Stimulated activated naive CD4-positive, alpha-beta T cell treated with Interleukin-2 at 50 U/mL for 16 hours (primary cell): ENCODE measurements around the gene AGER.
"Not testable (repeated sequence)": the region's sequence is repeated elsewhere in the genome, so short reads cannot be mapped to it uniquely, and the experiment has no call there.

Experiments
- DNase-seq: peaks from one replicate; lab custom pipeline; 2025; lab: John Stamatoyannopoulos, UW

The AGER gene

DNA sequence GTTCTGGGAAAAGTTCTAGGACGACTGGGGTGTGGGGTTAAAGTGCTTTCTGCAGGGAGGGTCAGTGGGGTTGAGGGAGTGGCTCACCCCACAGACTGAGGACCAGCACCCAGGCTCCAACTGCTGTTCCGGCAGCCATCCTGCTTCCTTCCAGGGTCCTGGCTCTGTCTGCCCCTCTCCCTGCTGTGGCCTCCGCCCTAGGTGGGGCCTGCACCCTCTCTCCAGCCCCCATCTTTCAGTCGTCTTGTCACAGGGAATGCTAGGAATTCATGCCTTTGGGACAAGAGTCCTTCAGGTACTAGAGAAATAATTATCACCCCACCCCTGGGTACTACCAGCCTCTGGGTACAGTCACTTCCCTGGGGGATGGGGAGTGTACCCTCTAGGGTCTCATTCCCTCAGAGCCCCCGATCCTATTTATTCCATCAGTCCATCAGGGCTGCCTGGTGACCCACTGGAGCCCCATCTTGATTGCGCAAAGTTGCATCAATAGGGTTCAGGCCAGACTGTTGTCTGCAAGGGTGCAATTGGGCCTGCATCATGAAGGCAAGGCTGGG is at the start of gene AGER:
TSS of gene AGER (minus strand) at position 170 of the 557 bp plus-strand sequence. CDS start at position 139, 31 bp downstream.
- DNase-seq: no peak

DNA sequence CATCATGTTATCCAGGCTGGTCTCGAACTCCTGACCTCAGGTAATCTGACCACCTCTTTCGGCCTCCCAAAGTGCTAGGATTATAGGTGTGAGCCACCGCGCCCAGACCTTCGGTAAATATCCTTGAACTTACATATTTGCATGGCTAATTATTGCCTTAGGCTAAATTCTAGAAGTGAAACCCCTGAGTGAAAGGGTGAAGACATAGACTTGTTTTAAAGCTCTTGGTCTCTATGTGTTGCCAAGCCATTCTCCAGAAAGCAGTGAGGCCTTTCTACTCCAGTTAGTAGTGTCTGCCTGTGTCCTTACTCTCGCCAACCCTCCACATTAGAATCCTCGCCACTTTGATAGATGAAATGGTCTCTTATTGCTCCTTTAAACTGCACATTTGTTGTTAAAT is 42.4 kb upstream of the AGER start:
- no peak for DNase-seq

DNA sequence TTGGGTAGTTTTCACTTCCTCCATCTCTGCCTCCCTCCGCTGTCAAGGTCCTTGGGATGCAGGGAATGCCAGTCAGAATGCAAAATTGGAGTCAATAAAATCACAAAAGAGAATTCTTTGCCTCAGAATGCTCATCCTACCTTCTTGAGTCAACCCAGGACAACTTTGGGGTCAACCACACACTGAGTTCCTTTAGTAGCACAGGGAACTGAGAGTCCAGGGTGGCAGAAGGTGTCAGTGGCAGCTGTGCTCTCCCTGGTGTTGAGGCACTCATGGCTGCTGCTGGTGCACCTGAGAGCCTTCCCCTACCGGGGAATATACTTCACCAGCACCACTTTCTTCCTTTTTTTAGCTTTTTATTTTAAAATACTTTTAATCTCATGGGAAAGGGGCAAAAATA is 40.6 kb upstream of the AGER start:
- no peak for DNase-seq

DNA sequence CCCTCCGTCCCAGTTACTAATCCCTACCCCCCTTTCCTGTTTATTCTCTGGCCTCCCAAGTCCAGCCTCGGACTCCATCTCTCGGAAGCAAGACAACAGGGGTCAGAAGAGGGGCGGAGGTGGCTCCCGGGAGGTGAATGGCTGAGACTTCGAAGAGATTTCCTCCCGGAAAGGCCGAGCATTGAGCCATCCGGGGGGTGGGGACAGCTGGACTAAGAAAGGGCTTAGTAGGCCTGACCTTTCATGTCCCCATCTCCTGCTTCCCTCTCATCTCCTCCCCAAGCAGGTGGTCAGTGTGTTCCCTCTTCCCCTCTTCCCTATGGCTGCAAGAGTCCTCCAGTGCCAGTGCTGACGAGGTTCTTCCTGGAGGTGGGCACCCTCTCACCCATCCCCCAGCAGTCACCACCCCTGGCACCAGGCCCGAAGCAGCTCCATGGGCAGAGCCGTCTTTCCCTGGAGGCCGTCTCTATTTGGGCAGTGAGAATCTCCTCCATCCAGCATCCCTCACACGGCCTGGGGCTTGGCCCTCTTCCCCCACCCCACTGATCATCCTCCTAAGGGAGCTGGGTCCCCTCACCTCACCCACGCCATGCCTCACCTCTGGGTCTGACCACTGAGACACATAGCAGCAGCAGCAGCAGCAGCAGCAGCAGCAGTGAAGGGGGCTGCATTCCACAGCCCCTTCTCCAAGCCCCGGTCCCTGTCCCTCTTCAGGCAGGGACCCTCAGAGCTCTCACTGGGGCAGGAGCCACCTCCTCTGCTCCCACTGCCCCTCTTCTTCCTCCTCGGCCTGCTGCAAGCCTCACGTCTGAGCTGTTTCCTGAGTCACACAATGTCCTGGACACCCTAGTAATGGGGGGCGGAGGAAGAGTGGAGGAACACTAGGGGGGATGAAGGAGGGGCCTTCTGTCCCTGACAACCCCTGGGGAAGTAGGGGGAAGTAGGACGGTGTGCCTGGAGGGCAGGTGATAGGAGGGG is 39.5 kb upstream of the AGER start, which contains the start of gene NOTCH4:
TSS of gene NOTCH4 (minus strand) at position 810 of the 978 bp plus-strand sequence. CDS start at position 671, 139 bp downstream.
- no peak for DNase-seq

GRCh38 chr6:32222333-32223230 is 38.5 kb upstream of the AGER start:
- no peak for DNase-seq

- no peak for DNase-seq
Observed at GRCh38 chr6:32220021-32220420, 36.0 kb upstream of the AGER start.

GRCh38 chr6:32218167-32218566 is 34.1 kb upstream of the AGER start:
- DNase-seq: no peak

GRCh38 chr6:32216998-32217397 is 32.9 kb upstream of the AGER start:
- DNase-seq: no peak

DNA sequence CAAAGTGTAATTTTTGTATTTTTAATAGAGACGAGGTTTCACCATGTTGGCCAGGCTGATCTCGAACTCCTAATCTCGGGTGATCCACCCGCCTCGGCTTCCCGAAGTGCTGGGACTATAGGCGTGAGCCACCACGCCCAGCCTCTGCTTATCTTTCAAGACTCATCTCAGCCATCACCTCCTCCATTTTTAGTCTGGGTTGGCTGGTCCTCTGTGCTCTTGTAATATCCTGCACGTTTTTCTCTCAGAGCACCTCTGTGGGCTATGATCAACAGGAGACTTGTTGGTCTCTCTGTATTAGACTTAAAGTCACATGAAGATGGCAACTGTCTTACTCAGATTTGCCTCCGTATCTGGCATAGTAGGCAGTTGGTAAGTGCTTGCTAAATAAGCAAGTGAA is 32.2 kb upstream of the AGER start:
- DNase-seq: no peak

GRCh38 chr6:32215617-32216016 is 31.6 kb upstream of the AGER start:
- DNase-seq: no peak

DNA sequence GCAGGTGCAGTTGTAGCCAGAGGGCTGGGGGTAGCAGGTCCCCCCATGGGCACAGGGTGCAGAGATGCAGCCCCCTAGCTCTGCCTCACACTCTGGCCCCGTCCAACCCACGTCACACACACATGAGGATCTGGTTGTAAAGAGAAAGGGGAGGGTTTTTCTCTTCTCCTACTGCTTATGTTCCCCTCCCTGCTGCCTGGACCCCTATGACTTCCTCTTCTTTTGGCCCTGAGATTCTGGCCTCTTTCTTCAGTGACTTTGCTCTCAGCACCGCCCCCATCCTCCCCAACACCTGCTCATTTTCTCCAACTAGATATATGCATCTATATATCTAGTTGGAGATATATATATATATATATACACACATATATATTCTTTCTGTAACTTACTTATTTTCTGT is 30.1 kb upstream of the AGER start:
- DNase-seq: no peak

DNA sequence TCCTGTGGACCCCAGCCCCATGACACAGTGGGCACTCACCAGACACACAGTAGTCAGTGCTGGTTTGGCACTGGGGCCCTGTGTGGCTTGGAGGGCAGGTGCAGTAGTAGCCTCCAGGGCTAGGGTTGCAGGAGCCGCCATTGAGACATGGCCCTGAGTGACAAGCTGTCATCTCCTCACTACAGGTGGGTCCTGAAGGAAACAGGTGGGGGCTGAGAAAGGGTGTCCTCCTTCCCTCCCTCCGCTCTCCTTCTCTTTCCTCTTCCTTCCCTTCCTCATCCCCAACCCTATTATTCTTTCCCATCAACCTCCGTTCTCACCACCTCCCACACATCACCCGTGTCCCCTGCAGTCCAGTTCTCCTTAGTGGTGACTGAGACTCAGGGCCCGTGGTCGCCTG is 29.6 kb upstream of the AGER start:
- DNase-seq: no peak

GRCh38 chr6:32212076-32212760 is 28.2 kb upstream of the AGER start:
- no peak for DNase-seq

- not testable (repeated sequence) for DNase-seq
Observed at GRCh38 chr6:32211432-32211831, 27.4 kb upstream of the AGER start.

GRCh38 chr6:32210191-32210601 is 26.1 kb upstream of the AGER start:
- no peak for DNase-seq

DNA sequence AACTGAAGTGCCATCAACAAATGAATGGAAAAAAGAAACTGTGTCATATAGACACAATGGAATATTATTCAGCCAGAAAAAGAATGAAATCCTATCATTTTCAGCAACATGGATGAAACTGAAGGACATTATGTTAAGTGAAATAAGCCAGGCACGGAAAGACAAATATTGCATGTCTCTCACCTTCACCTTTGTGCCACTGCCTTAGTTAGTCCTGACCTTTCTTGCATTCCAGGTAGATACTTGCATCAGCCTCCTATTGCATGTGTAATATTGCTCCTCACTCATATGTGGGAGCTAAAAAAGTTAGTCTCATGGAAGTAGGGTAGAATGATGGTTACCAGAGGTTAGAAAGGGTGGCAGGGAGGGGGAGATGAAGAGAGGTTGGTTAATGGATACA is 24.9 kb upstream of the AGER start:
- no peak for DNase-seq

DNA sequence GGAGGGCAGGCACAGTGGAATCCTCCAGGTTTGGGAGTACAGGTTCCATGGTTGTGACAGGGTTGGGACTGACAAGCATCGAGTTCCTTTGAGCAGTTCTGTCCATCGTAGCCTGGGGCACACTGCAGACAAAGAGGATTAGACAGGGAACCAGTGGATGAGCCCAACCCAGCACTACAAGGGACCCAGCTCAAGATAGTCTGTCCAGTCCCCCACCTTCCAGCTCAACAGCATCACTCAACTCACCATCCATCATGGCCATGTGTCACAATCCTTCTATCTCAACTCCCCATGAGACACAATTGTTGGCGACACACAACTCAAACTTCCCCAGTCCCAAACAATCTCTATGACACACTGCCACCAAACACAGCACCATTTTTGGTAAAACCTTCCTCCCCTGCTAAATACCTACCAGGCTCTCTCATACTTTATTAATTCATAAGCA is 20.2 kb upstream of the AGER start:
- no peak for DNase-seq

GRCh38 chr6:32203426-32204267 is 19.6 kb upstream of the AGER start:
- DNase-seq: no peak

DNA sequence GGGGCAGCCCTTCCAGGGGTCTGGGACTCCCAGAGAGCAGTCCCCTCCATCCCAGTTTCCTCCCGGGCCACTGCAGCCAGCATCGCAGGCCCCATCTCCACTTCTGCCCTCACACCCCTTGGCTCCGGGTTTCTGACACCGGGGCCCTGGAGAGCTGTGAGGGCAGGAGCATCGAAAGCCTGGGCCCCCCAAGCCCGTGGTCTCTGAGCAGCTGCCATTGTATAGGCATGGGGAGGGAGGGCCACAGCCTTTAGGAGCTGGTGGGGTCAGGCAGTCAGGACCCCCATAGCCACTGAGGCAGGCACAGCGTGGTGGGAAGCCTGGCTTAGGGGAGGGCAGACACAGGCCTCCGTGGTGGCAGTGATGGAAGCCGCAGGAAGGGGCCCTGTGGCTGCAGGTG is 18.1 kb upstream of the AGER start:
- no peak for DNase-seq

DNA sequence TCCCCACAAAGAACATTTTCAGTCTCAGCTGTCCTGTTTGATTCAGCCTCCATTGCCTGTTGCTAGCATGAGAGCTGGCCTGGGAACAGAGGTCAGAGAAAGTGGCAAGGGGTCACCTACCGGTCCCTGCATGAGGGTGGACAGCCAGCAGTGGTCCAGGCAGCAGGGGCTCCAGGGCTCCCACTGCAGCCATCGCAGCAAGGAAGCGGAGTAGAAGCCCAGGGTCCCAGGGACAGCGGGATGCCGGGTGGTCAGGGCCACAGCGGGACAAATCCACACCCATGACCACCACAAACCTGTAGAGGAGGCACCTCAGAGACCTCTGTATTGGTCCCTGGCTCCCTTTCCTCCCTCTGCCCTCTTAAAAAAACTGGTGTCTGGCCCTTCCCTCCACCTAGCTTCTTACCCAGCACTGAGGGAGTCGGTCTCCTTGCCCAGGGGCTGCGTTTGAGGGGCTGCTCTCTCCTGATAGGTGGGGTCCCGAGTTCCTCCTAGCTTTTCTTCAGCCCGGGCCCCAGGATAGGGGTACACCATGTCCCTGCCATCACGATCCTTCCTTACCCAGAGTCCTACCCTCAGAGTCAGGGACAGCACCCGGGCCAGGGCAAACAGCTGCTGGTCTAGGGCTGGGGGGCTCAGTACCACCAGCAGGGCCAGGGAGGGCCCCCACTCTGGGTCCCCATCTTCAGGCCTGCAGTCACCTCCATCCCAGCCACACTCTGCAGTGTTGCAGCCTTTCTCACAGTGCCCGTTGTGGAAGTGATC is 16.8 kb upstream of the AGER start:
- DNase-seq: no peak
